Skin epidermis (tissue), 12 donors: Measurements from ENCODE around the gene ZNF217.
A peak's percentile ranks its signal among the peaks of the same experiment; 100 is the strongest.
"Not testable (repeated sequence)": the region's sequence is repeated elsewhere in the genome, so short reads cannot be mapped to it uniquely, and the experiment has no call there.

Experiments used
- H3K27ac ChIP-seq, 21 experiments: fragments of 200-600 bp; sonication (generic) in 11 of 21; one replicate each; pipeline ENCODE4 v1.5.0; 2020; ENCODE audit warnings: mild to moderate bottlenecking in 3 of 21, inconsistent platforms in 2 of 21, moderate library complexity in 2 of 21
- H3K4me3 ChIP-seq, 7 experiments: fragments of 200-600 bp; sonication (generic) in 2 of 7; one replicate each; pipeline ENCODE4 v1.5.0; 2020; ENCODE audit warnings: inconsistent platforms in 2 of 7, mild to moderate bottlenecking in 2 of 7, moderate library complexity in 1 of 7

ZNF217 gene

GRCh38 chr20:53576195-53576580, 17.5 kb downstream of the ZNF217 start:
- H3K27ac ChIP-seq = peak overlapping the region in 2 of 21 experiments; percentile 3 to 9

GRCh38 chr20:53575481-53576194, 18.0 kb downstream of the ZNF217 start:
- Histone ChIP-seq H3K27ac (peak overlapping the region in 3 of 21 experiments; percentile 3 to 31 (median 9)), H3K4me3 (no peak overlapping the region)

More at GRCh38 chr20:53576195-53576580, 17.5 kb downstream of the ZNF217 start:
- no peak overlapping the region for H3K4me3 ChIP-seq

- H3K4me3 ChIP-seq = no peak overlapping the region
- H3K27ac ChIP-seq = peak overlapping the region in 2 of 21 experiments; percentile 31 to 61
Observed at GRCh38 chr20:53574819-53575218, 18.8 kb downstream of the ZNF217 start.

- H3K27ac ChIP-seq = no peak overlapping the region
- no peak overlapping the region for H3K4me3 ChIP-seq
Observed at GRCh38 chr20:53574259-53574789, 19.3 kb downstream of the ZNF217 start.

- Histone ChIP-seq H3K4me3 (no peak overlapping the region), H3K27ac (no peak overlapping the region)
Observed at GRCh38 chr20:53571555-53572286, 21.9 kb downstream of the ZNF217 start.

- H3K27ac ChIP-seq = no peak overlapping the region
- no peak overlapping the region for H3K4me3 ChIP-seq
Observed at GRCh38 chr20:53570446-53571276, 23.0 kb downstream of the ZNF217 start.

GRCh38 chr20:53569606-53570307, 23.9 kb downstream of the ZNF217 start:
- no peak overlapping the region for H3K27ac ChIP-seq
- H3K4me3 ChIP-seq = no peak overlapping the region

GRCh38 chr20:53569005-53569404, 24.6 kb downstream of the ZNF217 start:
- no peak overlapping the region for H3K27ac ChIP-seq
- H3K4me3 ChIP-seq = no peak overlapping the region

GRCh38 chr20:53568351-53568750, 25.3 kb downstream of the ZNF217 start:
- Histone ChIP-seq H3K27ac (no peak overlapping the region), H3K4me3 (no peak overlapping the region)

- Histone ChIP-seq H3K4me3 (no peak overlapping the region), H3K27ac (no peak overlapping the region)
Observed at GRCh38 chr20:53567379-53567917, 26.2 kb downstream of the ZNF217 start.

- H3K27ac ChIP-seq, H3K4me3 ChIP-seq: not testable (repeated sequence)
Observed at GRCh38 chr20:53566623-53567022, 27.0 kb downstream of the ZNF217 start.

GRCh38 chr20:53565254-53565653, 28.4 kb downstream of the ZNF217 start:
- Histone ChIP-seq H3K4me3 (no peak overlapping the region), H3K27ac (no peak overlapping the region)

- not testable (repeated sequence) for H3K27ac ChIP-seq, H3K4me3 ChIP-seq
Observed at GRCh38 chr20:53562104-53562764, 31.4 kb downstream of the ZNF217 start.

GRCh38 chr20:53561505-53561904, 32.1 kb downstream of the ZNF217 start:
- Histone ChIP-seq H3K4me3 (no peak overlapping the region), H3K27ac (no peak overlapping the region)

GRCh38 chr20:53559816-53560215, 33.8 kb downstream of the ZNF217 start:
- Histone ChIP-seq H3K27ac (no peak overlapping the region), H3K4me3 (no peak overlapping the region)

- no peak overlapping the region for H3K27ac ChIP-seq
- no peak overlapping the region for H3K4me3 ChIP-seq
Observed at GRCh38 chr20:53557130-53557529, 36.5 kb downstream of the ZNF217 start.

- no peak overlapping the region for H3K27ac ChIP-seq
Observed at GRCh38 chr20:53556267-53556897, 37.3 kb downstream of the ZNF217 start.

GRCh38 chr20:53555816-53556215, 37.8 kb downstream of the ZNF217 start:
- Histone ChIP-seq H3K27ac (no peak overlapping the region), H3K4me3 (no peak overlapping the region)

More at GRCh38 chr20:53556267-53556897, 37.3 kb downstream of the ZNF217 start:
- H3K4me3 ChIP-seq = no peak overlapping the region
